ENCODE measurements around the gene PLXNA4.
A peak's percentile ranks its signal among the peaks of the same experiment; 100 is the strongest.

The PLXNA4 gene

DNA sequence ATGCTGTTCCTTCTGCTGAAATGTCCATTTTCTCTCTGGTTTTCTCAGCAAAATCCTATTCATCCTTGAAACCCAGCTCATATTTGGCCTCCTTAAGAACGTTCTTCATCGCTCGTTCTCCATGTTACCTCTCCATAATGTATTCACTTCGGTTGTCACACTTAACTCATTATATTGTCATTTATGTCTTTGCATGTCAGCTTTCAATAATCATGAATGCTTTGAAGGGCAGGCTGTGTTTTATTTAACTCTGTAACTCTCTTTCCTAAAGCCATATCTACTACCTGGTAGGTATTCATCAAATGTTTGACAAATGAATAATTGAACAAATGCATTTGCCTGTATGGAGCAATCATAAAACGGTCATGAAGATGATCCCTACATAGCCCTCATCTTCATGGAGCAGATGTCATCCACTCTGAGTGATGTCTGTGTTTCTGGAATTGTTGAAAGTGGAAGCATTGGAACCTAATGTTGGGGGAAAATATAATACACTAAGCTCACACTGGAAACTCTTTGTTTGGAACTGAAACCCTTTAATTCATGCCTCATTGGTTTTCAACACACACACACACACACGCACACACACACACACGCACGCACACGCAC is 303.4 kb downstream of the PLXNA4 start:
- no peak for DNase-seq (ENCODE audit: low read depth, low spot score)

GRCh38 chr7:132270517-132270916 is 305.8 kb downstream of the PLXNA4 start:
- DNase-seq (ENCODE audit: low read depth, low spot score) = peak; percentile 53

DNA sequence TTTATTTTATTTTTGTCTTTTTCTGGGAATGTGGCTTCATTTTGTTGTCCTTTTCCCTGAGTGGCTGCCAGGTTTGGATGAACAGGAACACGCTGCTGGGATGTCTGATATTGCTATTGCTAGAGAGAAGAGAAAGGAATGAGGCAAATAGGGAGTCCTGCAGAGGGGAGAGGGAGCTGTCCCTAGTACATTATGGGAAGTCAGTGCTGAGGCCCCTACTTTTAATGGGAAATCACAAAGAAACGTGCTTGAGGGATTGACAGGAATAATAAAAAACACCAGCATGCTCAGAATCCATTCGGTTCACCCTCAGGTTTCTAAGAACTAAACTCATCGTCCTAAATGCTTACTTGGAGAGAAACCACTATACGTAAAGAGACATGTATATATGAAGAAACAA is 306.6 kb downstream of the PLXNA4 start:
- no peak for DNase-seq (ENCODE audit: low read depth, low spot score)

DNA sequence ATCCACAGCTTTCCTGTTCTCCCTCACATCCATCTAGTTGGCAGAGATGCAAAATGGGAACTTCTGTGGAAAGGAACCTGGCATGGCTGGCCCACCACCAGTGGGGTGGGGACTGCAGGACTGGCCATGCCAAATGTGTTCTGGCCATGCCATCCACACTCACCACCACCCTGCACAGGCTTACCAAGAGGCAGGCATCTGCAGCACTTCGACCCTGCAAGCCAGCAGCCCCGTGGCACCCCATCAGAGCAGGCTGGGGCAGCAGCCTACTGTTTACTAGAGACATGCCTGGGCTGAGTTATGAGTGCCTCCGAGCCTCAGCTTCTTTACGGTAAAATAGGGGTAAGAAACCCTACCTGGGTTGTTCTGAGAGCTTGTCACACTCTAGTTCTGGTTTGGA is 313.1 kb downstream of the PLXNA4 start:
- no peak for DNase-seq (ENCODE audit: low read depth, low spot score)

GRCh38 chr7:132262160-132262470 is 314.2 kb downstream of the PLXNA4 start:
- DNase-seq (ENCODE audit: low read depth, low spot score) = no peak

GRCh38 chr7:132261327-132262159 is 314.7 kb downstream of the PLXNA4 start:
- DNase-seq (ENCODE audit: low read depth, low spot score) = no peak

DNA sequence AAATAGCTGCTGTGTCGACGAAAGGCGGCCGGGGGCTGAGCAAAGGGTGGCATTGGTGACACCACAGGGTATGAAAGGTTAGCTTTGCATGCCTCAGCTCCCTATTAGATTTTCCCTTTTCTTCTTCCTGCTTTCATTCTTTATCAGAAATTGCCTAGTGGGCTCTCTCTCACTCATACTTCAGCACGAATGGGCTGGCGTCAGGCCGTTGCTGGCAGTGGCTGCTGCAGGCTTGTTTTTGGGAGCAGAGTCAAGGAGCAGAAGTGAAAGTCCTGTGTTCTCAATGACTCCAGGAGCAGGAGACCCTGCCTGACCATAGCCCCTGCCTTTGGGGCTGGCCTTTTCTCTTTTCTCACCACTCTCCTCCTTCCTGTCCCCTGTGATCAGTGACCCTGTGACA is 318.0 kb downstream of the PLXNA4 start:
- DNase-seq (ENCODE audit: low read depth, low spot score) = no peak

DNA sequence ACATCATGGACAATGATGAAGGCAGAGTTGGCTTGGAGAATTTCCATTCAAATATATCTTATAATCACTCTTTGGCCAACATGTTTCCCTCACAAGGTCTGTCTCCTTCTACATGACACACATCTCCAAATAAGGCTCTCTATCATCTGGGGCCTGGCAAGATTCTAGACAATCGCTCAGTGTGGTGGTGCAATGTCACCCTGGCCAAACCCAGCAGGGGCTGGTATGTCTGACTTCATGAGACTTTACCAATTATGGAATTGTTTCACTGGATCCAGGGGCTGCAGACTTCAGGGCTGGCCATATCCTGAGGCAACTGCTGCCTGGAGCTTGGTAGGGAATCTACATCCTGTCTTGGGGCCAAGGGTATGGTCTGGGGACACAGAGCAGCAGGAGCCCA is 319.0 kb downstream of the PLXNA4 start:
- DNase-seq (ENCODE audit: low read depth, low spot score) = no peak

- DNase-seq (ENCODE audit: low read depth, low spot score) = no peak
These were observed 319.5 kb downstream of the PLXNA4 start for GRCh38 chr7:132256721-132257212.

DNA sequence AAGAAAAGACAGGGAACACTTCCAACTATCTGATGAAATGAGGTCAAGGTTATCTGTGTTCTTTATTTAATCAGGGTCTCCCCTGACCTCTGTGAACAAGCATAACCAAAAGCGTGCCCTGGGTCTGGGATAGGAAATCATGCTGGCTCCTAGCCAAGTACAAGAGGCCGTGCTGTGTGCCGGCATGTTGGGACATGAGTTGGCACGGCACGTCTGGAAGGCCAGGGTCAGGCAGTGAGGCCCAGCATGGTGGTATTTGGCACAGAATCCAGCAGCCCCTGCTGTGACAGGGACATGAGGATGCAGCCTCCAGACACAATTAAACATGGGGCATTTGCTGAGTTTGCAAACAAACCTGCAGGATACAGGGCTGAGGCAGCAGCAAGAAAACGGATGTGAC is 320.4 kb downstream of the PLXNA4 start:
- DNase-seq (ENCODE audit: low read depth, low spot score) = peak; percentile 22

DNA sequence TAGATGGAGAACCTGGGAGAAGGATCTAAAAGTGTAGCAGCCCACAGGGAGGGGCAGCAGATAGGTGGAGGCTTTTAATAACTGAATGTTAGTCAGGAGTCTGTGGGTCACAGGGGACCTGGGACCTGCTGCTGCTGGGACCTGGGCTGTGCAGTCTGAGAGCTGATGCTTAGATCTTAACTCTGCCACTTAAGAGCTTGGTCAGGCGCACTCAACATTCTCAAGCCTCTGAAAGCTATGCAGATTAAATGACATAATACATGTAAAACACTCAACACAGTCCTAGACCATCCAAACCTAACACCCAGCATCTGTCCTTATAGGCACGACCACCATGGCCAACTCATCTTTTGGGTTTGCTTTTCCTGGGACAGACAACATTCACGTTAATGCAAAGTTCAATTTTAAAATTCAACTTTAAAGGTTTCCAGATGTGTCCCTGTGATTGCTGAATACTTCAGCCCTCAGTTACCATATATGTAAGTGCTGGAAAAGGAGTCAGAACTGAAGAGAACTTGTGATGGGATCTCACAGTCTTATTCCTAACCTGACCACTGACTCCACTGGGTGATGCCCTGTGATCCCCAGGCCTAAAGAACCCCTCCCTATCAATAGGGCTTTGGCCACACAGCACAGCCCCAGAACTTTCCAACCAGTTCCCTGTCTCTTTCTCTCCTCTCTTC is 321.0 kb downstream of the PLXNA4 start:
- no peak for DNase-seq (ENCODE audit: low read depth, low spot score)

GRCh38 chr7:132254455-132254854 is 321.8 kb downstream of the PLXNA4 start:
- no peak for DNase-seq (ENCODE audit: low read depth, low spot score)

- no peak for DNase-seq (ENCODE audit: low read depth, low spot score)
These were observed 323.5 kb downstream of the PLXNA4 start for GRCh38 chr7:132252793-132253100.

DNA sequence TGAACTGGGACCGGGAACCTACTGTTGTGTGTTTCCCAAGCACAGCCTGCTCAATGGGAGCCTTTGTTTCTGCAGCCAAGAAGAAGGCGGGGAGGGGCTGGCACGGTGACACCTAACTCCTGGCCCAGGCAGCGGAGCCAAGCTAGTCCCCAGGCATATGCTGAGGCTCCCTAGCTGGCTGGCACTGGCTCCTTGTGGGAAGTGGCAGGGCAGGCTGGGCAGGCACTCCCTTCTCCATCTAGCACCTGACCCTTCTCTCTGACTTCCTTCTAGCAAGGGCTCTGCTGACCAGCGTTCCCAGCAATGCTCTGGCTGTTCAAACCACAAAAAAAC is 325.0 kb downstream of the PLXNA4 start:
- peak; percentile 71 for DNase-seq (ENCODE audit: low read depth, low spot score)

DNA sequence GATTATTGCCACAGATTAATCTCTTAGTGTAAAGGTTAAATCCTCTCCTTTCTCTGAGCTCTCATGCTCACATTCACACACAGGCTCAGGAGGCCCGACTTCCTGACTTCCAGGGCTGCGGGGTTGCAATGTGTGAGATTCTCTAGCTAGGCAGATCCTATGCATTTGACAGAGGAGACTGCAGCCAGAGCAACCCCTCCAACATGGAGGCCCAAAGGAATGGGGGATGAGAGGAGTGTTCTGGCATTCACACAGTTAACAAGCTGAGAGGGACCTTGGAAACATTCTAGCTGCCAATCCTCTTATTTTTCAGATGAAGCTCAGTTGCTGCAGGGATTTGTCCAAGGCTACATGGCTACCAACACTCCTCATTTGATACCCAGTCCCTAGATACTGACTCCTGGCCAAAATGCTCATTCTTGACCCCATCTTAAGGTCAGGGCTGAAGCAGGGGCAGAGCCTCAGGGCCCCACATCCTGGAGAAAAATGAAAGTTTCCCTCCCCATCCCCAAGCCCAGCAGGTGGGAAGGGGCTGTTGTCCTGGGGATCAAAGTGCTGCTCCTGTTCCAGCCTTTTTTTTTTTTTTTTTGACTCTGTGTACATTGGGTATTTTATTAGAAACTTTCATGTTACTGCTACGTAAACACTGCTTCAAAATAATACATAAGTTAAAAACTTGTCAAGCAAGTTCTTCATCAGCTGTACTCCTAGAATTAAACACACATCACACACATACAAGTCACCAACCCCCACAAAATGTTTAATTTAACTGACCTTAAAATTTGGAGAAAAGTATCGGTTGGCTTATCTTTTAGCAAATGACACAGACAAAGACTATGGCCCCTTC is 325.6 kb downstream of the PLXNA4 start:
- no peak for DNase-seq (ENCODE audit: low read depth, low spot score)

- peak; percentile 50 for DNase-seq (ENCODE audit: low read depth, low spot score)
These were observed 326.9 kb downstream of the PLXNA4 start for GRCh38 chr7:132249256-132249971.

DNA sequence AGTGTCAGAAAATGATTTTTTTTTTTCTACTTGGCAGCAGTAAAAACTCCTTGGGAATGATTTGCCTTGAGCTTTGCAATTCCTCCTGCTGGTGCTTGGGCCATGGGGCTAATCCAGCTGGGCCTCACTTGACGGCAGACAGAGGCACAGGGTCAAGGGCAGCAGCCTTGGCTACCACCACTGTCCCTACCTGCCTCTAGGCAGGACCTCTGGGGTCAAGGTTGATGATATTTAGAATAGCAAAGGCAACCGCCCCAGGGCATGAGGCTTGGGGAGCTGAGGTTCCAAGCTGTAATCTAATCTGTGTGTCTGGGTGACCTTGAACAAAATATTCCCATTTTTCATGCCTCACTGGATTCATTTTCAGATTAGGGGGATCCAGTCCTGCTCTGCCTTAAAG is 327.4 kb downstream of the PLXNA4 start:
- no peak for DNase-seq (ENCODE audit: low read depth, low spot score)

DNA sequence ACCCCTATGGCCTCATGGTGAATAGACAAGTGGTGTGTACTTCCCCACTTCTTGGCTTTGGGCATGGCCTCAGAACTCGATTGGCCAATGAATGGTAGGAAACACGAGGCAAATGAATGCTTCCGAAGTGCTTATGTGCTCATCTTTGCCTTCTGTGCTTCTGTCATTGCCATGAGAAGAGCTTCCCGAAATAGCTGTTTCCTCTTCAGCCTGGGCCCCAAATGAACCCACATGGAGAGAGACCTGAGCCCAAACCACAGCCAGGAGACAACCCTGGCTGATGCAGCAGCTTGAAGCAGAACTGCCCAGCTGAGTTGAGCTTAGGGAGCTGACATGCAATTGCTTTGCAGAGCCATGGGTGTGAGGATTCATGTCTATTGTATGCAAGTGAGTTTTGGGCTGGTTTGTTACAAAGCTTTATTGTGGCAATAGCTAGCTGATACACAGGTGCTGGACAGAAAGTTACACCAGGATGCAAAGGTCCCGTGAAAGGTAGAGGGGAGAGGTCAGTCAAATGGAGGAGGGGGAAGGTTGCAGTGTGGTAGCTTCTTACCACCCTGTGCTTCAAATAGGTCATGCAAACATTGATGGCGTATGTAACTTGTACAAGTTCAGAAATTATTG is 328.2 kb downstream of the PLXNA4 start:
- DNase-seq (ENCODE audit: low read depth, low spot score) = no peak

- DNase-seq (ENCODE audit: low read depth, low spot score) = no peak
These were observed 329.7 kb downstream of the PLXNA4 start for GRCh38 chr7:132246591-132246990.

DNA sequence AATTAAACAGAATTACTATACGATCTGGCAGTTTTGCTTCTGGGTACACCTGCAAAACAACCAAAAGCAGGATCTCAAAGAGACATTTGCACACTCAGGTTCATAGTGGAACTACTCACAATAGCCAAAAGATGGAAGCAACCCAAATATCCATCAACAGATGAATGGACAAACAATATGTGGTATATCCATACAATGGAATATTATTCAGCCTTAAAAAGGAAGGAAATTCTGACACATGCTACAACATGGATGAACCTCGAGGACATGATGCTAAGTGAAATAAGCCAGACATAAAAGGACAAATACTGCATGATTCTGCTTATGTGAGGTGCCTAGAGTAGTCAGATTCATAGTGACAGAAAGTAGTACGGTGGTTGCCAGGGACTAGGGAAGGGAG is 330.7 kb downstream of the PLXNA4 start:
- DNase-seq (ENCODE audit: low read depth, low spot score) = no peak

DNA sequence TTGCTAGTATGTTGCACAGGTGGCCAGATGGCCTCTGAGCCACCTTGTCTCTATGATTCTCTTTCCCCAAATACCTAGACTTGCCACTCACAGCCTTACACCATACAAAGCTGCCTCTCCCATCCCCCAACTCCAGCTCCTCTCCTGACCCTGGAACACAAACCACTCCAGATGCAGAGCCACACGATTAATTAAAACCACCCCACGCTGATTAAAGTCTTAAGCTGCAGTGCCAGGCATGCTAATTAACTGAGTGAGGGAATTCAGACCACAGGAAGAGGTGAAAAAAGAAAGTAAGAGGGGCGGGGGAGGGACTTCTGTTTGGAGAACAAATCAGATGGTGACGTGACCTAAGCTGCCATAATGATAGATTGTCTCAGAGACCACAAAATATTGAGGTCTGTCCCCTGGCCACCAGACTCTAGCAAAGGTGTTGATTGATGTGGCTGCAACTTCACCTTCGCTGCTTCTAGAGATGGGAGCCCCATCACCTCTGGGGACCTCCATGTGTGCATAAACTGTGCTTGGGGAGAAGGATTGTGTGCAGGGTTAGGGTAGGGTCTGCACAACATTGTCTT is 331.3 kb downstream of the PLXNA4 start:
- DNase-seq (ENCODE audit: low read depth, low spot score) = peak; percentile 33
